GM13976 (cell line): Measurements from ENCODE around the gene IFIT2.
"Not testable (repeated sequence)": the region's sequence is repeated elsewhere in the genome, so short reads cannot be mapped to it uniquely, and the experiment has no call there.

Experiments used
- DNase-seq: peaks from one replicate; pipeline ENCODE4 v3.0.0; 2012; ENCODE audit warnings: low spot score
- in situ Hi-C: fragments of 300-500 bp; cut with MboI; formaldehyde crosslinking; loops from one replicate; pipeline ENCODE4 v1.12.0; 2022; ENCODE audit warnings: low sequenced_read_pairs, mixed read lengths, inconsistent platforms; ENCODE audit not compliant: unreplicated experiment
- TF ChIP-seq, protein P1 (sequence below): IDR thresholded peaks from 2 replicates; pipeline ENCODE4 v1.5.1; 2012; ENCODE audit warnings: borderline replicate concordance, mild to moderate bottlenecking; ENCODE audit not compliant: insufficient read depth; ENCODE audit errors: extremely low read depth, missing control alignments, control extremely low read depth

The IFIT2 gene

DNA sequence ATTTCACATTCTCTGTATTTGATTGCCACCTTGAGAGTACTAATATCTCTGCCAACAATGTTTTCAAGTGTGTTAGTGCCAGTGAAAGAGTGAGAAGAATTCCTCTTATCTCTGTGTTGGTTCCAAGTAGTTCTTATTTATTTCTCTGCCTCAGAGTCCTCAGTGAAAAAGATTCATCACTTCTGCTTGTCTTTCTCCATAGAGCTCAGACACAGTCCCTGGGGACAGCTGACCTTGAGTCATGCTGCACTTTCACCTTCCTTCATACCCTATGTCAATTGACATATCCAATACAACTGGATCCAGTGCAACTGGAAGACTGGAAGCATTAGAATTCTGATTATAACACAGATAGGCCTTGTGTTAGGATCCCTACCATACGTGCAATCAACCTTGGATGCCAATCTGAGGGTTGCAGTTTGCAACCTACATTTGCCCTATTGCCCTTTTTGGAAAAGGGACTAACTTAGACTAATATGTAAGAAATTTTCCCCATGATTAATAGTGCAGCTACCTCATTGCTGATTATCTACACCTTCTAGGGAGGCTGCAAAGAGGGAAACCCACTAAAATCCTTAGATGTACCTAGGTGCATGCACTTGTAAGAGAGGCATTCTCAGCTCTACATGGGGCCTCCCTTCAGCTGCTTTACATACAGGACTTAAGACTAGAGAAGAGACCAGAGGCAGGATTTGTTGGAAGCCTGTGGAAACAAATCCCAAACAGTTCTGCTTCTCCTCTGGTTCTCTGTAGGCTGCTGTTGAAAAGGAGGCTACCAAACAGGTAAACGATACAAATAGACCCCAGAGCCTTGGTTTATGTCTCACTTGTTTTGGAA is 8.4 kb downstream of the IFIT2 start:
- TF ChIP-seq, protein P1, sequence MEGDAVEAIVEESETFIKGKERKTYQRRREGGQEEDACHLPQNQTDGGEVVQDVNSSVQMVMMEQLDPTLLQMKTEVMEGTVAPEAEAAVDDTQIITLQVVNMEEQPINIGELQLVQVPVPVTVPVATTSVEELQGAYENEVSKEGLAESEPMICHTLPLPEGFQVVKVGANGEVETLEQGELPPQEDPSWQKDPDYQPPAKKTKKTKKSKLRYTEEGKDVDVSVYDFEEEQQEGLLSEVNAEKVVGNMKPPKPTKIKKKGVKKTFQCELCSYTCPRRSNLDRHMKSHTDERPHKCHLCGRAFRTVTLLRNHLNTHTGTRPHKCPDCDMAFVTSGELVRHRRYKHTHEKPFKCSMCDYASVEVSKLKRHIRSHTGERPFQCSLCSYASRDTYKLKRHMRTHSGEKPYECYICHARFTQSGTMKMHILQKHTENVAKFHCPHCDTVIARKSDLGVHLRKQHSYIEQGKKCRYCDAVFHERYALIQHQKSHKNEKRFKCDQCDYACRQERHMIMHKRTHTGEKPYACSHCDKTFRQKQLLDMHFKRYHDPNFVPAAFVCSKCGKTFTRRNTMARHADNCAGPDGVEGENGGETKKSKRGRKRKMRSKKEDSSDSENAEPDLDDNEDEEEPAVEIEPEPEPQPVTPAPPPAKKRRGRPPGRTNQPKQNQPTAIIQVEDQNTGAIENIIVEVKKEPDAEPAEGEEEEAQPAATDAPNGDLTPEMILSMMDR, result no peak
- DNase-seq, result no peak
- in situ Hi-C loops, result no loop called here

DNA sequence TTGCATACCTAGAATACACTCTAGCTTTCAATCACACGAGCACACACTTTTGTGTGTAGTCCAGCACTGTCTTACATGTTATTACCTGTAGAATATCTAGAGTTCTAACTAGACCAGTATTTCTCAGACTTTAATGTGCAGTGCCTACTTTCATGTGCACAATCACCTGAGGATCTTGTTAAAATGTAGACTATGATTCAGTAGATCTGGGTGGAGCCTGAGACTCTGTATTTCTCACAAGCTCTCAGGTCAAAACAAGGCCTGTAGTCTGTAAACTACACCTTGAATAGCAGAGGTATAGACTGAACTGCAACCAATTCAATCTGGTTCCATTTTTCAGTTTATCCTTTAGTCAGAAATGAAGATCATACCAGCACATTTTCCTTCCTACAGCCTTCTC is 11.1 kb downstream of the IFIT2 start:
- TF ChIP-seq, protein P1, result no peak
- DNase-seq, result no peak
- in situ Hi-C loops, result no loop called here

DNA sequence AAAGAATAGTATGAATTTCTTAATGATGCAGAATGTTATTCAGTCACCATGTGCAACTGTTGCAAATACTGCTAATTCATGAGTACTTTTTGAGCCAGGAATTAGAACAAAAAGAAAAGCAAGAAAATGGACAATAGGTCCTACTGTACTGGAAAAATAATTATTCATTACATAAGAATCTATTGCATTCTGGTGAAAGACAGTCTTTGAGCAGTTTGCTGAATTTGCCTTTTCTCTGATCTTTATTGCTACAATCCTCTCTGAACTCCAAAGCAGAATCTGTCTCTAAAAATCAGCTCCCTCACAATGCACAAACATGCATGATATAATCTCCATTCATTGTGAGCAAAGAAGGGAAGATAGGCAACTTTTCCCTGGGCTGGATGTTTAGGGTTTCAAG is 12.8 kb downstream of the IFIT2 start:
- in situ Hi-C loops, result no loop called here
- DNase-seq, result no peak
- TF ChIP-seq, protein P1, result no peak

DNA sequence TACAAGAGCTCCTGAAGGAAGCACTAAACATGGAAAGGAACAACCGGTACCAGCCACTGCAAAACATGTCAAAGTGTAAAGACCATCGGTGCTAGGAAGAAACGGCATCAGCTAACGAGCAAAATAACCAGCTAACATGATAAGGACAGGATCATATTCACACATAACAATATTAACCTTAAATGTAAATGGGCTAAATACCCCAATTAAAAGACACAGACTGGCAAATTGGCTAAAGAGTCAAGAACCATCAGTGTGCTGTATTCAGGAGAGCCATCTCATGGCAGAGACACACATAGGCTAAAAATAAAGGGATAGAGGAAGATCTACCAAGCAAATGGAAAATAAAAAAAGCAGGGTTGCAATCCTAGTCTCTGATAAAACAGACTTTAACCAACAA is 16.2 kb downstream of the IFIT2 start:
- DNase-seq, in situ Hi-C loops: not testable (repeated sequence)

DNA sequence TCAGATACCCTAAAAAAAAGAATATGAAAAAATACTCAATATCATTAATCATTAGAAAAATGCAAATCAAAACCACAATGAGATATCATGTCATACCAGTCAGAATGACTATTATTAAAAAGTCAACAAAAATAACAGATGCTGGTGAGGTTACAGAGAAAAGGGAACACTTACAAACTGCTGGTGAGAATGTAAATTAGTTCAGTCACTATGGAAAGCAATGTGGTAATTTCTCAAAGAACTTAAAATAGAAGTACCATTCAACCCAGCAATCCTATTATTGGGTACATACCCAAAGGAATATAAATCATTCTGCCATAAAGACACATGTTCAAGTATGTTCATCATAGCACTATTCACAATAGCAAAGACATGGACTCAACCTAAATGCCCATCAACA is 23.2 kb downstream of the IFIT2 start:
- DNase-seq, in situ Hi-C loops: not testable (repeated sequence)

DNA sequence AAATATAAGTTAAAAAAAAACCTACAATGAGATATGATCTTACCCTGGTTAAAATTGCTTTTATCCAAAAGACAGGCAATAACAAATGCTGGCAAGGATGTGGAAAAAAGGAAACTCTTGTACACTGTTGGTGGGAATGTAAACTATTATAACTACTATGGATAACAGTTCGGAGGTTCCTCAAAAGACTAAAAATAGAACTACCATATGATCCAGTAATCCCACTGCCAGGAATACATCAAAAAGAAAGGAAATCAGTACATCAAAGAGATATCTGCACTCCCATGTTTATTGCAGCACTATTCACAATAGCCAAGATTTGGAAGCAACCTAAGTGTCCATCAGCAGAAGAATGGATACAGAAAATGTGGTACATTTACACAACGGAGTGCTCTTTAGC is 24.0 kb downstream of the IFIT2 start:
- in situ Hi-C loops, result not testable (repeated sequence)

DNA sequence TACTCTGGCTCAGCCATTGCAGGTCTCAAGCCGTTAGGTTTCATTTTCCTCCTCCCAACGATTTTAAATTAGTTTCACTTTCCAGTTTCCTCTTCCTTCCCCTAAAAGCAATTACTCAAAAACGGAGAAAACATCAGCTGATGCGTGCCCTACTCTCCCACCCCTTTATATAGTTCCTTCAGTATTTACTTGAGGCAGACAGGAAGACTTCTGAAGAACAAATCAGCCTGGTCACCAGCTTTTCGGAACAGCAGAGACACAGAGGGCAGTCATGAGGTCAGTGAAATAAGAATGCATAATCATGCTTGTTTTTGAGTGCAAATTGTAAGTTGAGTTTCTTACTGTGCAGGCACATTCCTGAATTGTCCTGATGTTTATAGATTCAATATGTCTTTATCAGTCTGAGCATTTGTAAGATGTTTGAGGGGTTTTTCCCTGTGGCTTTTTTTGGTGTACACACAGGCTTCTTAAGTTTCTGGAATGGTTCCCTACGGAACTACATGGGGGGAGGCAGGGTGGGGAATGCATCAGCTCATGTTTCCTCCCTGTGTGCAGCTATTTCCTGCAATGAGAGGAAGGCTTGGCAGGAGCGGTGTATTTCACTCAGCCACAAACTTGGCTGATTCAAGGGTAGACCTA is 26.1 kb downstream of the IFIT2 start, which contains the start of gene IFIT3:
Gene IFIT3, plus strand, starts transcription at position 195 of the 639 bp plus-strand sequence. Its CDS starts 77 bp downstream, at position 272.
- DNase-seq, result peak; percentile 11
- TF ChIP-seq, protein P1, result no peak
- in situ Hi-C loops, result no loop called here

More for the DNA sequence above, 24.0 kb downstream of the IFIT2 start:
- not testable (repeated sequence) for DNase-seq

DNA sequence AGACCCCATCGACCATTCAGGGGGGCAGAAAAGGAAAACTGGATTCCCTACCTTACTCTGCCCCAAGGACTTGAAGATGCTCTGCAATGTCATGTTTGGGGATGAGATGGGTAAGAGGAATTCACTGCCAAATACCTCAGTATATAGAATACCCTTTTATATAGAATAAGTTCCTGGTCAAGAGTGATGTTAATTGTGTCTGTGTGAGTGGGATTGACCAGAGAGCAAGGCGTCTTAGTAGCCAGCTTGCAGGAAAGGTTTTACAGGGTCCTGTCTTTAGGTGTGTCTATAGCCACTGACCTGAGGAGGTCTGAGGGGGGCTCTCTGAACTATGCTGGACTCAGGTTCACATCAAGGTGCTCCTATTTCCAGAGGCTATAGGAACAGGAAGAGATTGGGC is 27.3 kb downstream of the IFIT2 start:
- DNase-seq, result no peak
- in situ Hi-C loops, result no loop called here
- TF ChIP-seq, protein P1, result no peak

DNA sequence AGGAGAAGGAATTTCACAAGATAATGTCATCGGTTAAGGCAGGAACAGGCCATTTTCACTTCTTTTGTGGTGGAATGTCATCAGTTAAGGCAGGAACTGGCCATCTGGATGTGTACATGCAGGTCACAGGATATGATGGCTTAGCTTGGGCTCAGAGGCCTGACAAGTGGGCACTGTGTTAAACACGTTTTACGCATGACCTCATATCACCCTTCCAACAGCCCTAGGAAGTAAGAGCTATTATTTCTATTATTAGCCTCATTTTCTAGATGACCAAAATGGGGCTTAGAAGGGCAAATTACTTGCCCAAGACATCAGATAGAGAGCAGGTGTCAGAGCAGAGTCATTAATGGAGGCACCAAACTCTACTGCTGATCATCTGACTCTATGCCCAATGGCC is 28.2 kb downstream of the IFIT2 start:
- DNase-seq, in situ Hi-C loops: not testable (repeated sequence)
